ENCODE results near the gene ALPG.
"Not testable (repeated sequence)": the region's sequence is repeated elsewhere in the genome, so short reads cannot be mapped to it uniquely, and the experiment has no call there.

ALPG gene

GRCh38 chr2:232393556-232393955 is 13.1 kb upstream of the ALPG start:
- H3K27ac ChIP-seq: no peak overlapping the region
- no peak for DNase-seq (ENCODE audit: low read depth, low spot score)

GRCh38 chr2:232394431-232394830 is 12.2 kb upstream of the ALPG start:
- not testable (repeated sequence) for H3K27ac ChIP-seq; DNase-seq (ENCODE audit: low read depth, low spot score)

- no peak for DNase-seq (ENCODE audit: low read depth, low spot score)
- H3K27ac ChIP-seq: no peak overlapping the region
Measured at GRCh38 chr2:232395586-232395985, 11.1 kb upstream of the ALPG start.

GRCh38 chr2:232396683-232397082 is 10.0 kb upstream of the ALPG start:
- no peak for DNase-seq (ENCODE audit: low read depth, low spot score)
- no peak overlapping the region for H3K27ac ChIP-seq

- no peak overlapping the region for H3K27ac ChIP-seq
- no peak for DNase-seq (ENCODE audit: low read depth, low spot score)
Measured at GRCh38 chr2:232398293-232399034, 8.2 kb upstream of the ALPG start.

- no peak for DNase-seq (ENCODE audit: low read depth, low spot score)
- no peak overlapping the region for H3K27ac ChIP-seq
Measured at GRCh38 chr2:232400256-232401015, 6.2 kb upstream of the ALPG start.

GRCh38 chr2:232402518-232402917 is 4.1 kb upstream of the ALPG start:
- no peak for DNase-seq (ENCODE audit: low read depth, low spot score)
- H3K27ac ChIP-seq: no peak overlapping the region

- DNase-seq (ENCODE audit: low read depth, low spot score): no peak
- H3K27ac ChIP-seq: no peak overlapping the region
Measured at GRCh38 chr2:232405943-232406510, 617 bp upstream of the ALPG start.

- not testable (repeated sequence) for DNase-seq (ENCODE audit: low read depth, low spot score); H3K27ac ChIP-seq
Measured at GRCh38 chr2:232407428-232408150, 945 bp downstream of the ALPG start.

- not testable (repeated sequence) for H3K27ac ChIP-seq; DNase-seq (ENCODE audit: low read depth, low spot score)
Measured at GRCh38 chr2:232408269-232408668, 1.6 kb downstream of the ALPG start.

- not testable (repeated sequence) for H3K27ac ChIP-seq; DNase-seq (ENCODE audit: low read depth, low spot score)
Measured at GRCh38 chr2:232409617-232410016, 3.0 kb downstream of the ALPG start.

GRCh38 chr2:232410238-232410900 is 3.7 kb downstream of the ALPG start:
- H3K27ac ChIP-seq: no peak overlapping the region
- no peak for DNase-seq (ENCODE audit: low read depth, low spot score)

GRCh38 chr2:232411901-232412629 is 5.4 kb downstream of the ALPG start:
- no peak for DNase-seq (ENCODE audit: low read depth, low spot score)
- H3K27ac ChIP-seq: no peak overlapping the region

- H3K27ac ChIP-seq: no peak overlapping the region
- DNase-seq (ENCODE audit: low read depth, low spot score): no peak
Measured at GRCh38 chr2:232412986-232413385, 6.3 kb downstream of the ALPG start.

GRCh38 chr2:232415138-232415690 is 8.6 kb downstream of the ALPG start:
- H3K27ac ChIP-seq: no peak overlapping the region
- no peak for DNase-seq (ENCODE audit: low read depth, low spot score)

GRCh38 chr2:232415736-232416520 is 9.3 kb downstream of the ALPG start:
- no peak overlapping the region for H3K27ac ChIP-seq
- no peak for DNase-seq (ENCODE audit: low read depth, low spot score)

GRCh38 chr2:232416521-232417470 is 10.2 kb downstream of the ALPG start:
- no peak for DNase-seq (ENCODE audit: low read depth, low spot score)

More at GRCh38 chr2:232416521-232417470, 10.2 kb downstream of the ALPG start:
- no peak overlapping the region for H3K27ac ChIP-seq
